NCI-H1930 (cell line): ENCODE data around the gene ABCG1.
A peak's percentile ranks its signal among the peaks of the same experiment; 100 is the strongest.

Source experiments
- DNase-seq, 2 experiments: peaks; one replicate each; lab custom pipeline; 2025; lab: John Stamatoyannopoulos, UW

Gene ABCG1

DNA sequence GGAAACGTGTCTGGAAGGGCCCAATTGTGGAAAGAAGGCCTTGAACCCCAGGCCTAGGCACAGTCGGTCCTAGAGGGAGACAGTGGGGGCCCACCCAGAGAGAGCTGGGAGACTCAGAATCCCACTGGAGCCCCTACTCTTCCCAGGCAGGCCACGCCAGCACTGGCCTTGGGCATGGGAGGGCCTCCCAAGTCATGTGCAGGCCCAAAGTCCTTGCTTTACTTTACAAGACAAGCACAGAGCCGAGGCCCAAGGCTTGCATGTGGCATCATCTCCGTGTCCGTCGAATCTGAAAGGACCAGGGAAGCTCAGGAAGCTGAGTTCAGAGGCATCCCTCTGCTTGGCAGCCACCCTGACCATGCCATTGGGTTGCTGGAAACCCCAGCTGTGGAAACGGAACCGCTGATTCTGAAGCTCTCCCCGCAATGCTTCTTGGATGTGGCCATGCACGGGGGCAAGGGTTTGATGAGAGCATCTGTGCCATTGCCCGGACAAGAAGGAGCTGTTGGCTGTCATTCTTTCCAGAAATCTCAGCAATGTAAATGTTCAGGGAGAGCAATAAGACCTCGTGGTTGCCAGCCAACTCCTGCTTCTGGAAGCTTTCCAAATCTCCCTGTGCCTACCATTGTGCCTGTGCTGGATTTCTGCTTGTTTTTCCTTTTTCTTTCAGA is 32.8 kb downstream of the ABCG1 start:
- no peak for DNase-seq

DNA sequence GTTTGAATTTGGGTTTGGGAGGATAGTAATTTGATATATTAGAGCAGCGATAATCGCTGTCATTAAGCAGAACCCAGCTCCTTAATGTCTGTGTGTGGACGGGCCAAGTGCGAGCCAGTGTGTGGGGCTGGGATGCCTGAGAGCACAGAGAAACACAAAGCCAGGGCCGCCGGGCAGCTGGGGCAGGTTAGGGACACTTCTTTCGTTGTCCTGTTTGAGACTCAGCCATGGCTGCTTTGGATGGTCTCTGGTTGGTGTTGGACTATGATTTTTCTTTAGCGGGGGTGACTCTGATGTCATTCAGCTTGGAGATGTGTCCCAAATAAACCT is 33.4 kb downstream of the ABCG1 start:
- DNase-seq: no peak

DNA sequence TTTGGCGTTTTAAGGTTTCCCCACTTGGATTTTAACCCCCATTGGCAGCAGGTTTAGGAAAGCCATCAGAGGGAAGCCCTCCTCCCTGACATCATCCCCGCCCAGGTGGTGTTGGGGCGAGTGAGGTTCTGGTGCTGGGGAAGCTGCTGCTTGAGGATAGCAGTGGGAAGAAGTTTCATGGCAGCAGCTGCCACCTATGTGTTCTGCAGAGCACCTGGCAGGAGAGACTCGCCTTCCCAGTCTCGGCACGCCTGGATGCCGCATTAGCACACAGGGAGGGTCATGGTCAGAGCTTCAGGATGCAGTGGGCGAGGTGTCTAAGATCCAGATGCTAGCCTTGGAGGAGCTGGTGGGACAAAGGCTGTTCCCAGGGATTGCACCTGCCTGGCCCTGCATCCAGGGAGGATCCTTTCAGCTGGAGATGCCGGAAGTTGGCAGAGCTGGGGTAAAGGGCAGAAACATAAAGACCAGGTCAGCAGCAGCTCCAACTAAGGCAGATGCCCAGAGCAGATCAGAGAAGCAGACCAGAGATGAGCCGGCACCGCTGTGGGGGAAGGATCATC is 33.9 kb downstream of the ABCG1 start:
- DNase-seq: no peak

- no peak for DNase-seq
These were observed 34.5 kb downstream of the ABCG1 start for GRCh38 chr21:42253466-42253865.

DNA sequence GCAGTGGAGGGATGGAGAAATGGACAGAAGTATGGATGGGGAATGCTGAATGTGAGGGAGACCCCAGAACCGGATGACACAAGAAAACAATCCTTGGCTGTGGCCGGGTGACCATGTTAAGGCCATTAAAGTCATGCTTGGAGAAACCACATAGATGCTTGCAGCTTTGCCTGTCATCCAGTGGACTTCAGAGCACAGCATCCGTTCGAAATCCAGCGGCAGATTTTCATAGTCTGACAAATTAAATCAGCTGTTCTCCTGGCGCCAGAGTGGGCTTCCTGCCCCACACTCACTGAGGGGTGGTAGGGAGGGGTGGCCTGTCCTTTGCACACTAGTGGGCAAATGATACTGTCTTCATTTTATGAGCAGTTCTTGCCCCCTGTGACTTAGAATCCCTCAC is 35.1 kb downstream of the ABCG1 start:
- DNase-seq: no peak

DNA sequence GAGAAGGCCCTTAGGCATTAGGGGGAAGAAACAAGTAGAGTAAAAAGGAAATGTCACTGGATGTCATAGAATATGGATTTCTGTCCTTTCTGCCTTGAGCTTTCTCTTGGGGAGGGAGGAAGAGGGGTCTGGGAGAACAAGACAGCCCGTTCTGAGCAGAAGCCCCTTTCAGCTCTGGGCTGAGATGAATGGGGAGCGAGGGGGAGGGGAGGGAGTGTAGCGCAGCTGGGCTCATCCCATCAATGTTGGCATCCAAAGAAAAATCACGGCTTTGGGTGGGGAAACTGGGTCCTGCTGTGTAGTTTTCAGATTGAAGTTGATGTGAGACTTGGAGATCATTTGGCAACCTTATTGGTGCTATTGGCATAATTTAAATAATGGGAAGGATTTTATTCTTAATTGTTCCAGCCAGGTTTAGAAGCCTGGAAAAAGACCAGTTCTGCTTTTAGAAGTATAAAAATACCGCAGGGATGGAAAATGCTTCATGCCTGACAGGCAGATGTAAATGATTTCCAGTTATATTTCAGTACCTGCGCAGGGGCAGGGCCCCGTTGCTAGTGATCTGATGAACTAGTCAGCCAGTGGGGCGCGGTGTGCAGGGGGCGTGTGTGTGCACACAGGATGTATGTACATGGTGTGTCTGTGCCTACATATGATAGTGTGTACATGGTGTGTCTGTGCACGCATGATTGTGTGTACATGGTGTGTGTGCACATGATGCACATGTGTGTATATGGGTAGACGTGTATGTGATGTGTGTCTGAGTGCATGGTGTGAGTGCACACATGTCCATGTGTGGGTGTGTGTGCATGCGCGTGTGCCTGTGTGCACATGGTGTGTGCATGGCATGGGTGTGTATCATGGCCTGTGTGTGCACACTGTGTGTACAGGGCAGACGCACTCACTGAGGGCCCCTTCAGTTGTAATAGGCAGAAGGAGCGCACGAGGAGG is 36.0 kb downstream of the ABCG1 start:
- DNase-seq: no peak

DNA sequence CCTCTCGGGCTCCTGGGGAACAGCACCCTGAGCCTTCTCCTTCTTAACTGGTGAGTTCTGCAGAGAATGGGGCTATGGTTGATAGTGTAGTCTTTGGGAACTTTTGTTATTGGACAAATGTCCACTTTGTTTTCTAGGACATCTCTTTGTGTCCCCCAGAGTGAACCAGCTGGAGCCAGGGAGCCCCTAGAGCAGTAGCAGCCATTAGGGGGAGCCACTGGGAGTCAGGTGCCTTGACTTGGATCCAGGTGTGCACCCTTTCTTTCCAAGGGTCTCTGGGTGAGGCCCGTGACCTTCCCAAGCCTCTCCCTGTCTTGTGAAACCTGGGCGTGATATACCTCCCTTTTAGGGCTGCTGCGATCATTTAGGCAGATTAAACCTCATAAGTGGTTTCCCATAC is 36.9 kb downstream of the ABCG1 start:
- no peak for DNase-seq

- DNase-seq: no peak
These were observed 37.4 kb downstream of the ABCG1 start for GRCh38 chr21:42256316-42256715.

DNA sequence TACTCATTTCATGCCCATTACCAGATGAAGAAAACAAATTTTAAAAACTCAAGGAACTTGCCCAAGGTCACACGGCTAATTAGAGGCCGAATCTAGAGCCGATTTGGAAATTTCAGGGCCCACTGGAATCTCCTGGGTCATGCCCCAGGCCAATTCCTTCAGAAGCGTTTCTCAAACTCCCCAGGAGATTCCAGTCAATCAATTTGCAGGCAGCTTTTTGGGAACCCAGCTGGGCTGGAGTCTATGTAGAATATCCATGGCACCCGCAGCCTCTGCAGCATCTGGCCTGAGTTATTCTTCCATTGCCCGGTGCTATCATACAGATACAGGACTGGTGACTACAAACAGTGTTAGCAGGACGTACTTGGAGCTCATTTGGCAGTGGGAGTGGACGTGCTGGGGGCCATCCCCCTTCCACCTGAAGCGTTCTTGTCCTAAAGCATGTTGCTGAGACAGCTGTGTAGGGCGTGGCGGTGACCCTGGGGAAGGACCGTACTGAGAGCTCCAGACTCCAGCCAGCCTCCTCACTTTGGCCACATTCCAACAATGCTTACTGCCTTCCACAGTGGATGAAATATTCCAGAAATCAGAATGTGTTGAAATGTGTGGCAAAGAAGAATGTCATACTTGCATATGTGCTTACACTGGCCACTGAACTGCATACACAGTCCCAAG is 38.3 kb downstream of the ABCG1 start:
- no peak for DNase-seq

DNA sequence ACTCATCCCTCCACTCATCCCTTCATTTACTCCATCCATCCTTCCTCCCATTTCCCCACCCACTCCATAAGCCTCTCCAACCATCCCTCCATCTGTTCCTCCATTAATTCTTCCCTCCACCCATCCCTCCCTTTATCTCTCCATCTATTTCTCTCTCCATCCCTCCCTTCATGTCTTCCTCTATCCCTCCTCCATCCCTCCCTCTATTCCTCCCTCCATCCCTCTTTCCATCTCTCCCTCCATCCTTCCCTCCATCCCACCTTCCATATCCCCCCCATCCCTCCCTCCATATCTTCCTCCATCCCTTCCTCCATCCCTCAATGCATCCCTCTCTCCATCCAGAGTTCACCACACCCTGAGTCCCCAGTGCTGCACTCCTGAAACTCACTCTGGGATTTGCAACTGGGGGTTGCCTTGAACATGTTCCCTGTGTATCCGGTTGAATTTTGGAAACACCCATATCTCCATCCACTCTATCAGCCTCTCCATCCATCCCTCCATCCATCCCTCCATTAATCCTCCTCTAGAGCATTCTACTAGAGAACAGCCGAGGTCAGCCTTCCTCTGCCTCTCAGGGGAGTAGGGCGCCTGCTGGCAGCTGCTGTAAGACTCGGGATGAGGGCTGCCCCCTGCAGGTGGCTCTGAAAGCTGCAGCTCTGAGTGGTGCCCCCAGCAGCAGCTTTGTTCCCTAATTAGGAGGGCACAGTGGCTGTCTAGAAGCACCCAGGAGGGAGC is 39.4 kb downstream of the ABCG1 start:
- DNase-seq: peak in 1 of 2 experiments; percentile 21

DNA sequence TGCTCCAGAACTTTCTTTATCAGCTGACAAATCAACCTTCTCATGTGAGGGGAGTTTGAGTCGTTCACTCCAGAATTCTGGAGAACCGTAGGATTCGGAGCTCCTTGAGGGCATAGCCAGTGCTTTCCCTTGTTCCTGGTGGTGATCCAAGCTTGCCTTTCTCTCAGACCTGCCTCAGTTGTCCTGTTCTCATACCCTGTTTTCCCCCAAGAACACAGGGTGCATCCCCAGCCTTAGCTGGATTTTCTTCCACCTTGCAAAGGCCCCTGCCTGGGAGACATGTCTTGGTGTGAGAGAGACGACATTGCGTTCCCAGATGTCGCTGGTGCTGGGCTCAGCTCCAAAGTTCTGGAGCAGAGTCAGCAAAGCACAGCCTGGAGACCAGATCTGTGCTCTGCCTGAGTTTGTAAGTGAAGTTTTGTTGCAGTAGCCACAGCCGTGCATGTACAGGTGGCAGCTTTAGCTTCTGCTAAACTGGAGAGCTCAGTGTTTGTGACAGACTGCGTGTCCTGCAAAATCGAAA is 40.0 kb downstream of the ABCG1 start:
- DNase-seq: no peak

DNA sequence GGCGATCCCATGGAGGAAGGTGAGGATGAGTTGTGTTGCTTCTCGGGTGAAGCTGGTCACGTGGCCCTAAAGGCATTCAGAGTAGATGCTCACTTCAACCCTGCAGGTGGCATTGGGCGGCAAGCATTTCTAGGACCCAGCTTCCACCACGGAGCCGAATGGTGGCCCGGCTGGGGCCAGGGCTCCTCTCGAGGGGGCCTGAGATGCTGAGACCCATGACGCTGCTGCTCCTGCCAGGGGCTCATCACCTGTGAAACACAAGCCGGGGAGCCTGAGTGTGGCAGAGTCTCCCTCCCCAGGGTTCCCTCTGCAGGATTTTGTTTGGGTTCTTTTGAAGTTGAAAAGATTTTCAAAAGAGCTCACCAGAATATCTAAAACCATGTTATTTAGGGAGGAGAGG is 41.2 kb downstream of the ABCG1 start:
- no peak for DNase-seq

DNA sequence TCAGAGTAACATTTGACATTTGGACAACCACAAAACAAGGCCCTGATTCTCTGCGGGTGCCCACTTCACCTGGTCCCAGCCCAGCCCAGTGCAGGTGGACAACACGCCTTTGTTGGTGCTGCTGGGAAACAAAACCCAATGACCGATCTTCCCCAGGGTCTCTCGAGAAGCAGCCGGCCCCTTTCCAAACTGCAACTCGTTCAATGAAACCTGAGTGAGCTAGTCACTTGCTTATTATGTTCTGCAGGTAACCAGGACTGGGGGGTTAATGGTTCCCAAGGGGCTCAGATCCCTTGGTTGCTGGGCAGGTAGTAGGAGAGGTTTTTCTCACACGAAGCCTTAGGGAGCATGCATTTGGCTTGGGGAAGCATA is 42.9 kb downstream of the ABCG1 start:
- DNase-seq: peak in 1 of 2 experiments; percentile 38

GRCh38 chr21:42262831-42263231 is 43.9 kb downstream of the ABCG1 start:
- no peak for DNase-seq

DNA sequence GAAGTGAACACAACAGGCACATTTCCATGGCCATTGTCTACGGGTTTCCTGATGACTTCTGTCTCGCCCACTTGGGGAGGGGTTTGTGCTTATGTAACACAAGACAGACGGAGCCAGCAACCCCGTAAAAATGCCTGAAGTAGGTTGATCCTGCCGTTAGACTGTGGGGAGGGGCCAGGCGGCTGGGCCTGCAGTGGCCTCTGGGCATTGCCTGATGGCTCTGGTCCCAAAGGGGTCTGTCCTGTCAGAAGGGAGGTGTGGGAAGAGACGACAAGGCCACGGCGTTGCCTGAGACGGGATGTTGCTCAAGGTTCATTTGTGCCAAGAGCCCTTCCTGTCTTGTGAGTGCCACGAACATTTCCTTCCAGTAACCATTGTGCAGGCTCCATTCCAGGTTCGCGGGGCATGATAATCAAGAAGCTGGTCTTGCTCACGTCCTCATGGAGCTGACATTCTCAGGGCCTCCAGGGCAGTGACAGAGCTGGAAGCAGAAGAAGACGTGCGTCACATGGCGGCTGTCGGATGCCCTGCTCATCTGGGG is 44.7 kb downstream of the ABCG1 start:
- DNase-seq: no peak

- no peak for DNase-seq
These were observed 45.6 kb downstream of the ABCG1 start for GRCh38 chr21:42264245-42265195.

DNA sequence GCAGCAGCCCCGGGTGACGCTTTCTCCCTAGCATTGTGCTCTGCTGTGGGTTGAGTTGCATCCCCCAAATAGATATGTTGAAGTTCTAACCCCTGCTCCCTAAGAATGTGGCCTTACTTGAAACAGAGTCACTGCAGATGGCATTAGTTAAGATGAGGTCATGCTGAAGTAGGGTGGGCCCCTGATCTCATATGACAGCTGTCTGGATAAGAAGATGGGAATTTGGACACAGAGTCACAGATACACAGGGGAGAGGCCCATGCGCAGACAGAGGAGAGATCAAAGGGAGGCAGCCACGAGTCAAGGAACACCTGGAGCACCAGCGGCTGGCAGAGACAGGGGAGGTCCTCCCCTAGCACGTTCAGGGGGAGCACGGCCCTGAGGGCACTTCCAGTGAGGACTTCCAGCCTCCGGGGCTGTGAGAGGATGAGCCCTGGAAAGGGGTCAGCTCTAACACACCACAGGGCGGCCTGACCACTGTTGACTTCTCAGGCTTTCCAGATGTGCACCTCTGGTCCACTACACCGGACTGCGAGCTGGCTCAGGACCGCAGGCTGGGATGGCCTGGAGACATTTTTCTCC is 46.4 kb downstream of the ABCG1 start:
- DNase-seq: no peak

GRCh38 chr21:42266971-42267556 is 48.1 kb downstream of the ABCG1 start:
- DNase-seq: no peak

DNA sequence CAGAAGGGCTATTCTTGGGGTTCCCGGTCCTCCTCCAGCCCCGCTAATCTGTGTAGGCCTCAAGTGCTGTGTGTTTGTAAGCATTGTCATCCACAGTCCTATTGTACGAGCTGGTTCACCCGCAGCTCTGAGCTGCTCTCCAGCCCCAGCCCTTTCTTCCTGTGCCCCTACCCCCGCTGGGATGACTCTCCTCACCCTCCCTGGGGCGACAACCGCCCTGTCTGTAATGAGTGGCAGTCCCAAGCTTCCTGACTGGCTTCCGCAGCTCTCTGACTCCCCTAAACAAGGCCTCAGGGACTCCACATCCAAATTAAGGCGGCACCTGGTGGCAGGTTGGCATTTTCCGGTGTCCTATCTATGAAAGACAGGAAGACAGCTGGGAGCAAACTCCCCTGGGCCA is 50.4 kb downstream of the ABCG1 start:
- DNase-seq: no peak

GRCh38 chr21:42271065-42271464 is 52.1 kb downstream of the ABCG1 start:
- DNase-seq: no peak
